SK-N-MC (cell line): ENCODE measurements around the gene ADARB2.

Source experiments
- DNase-seq: peaks from one replicate; pipeline ENCODE4 v3.0.0-alpha.2; 2011; ENCODE audit warnings: low read depth, low spot score
- H3K27ac ChIP-seq: fragments of 200-600 bp; sonication (generic); 2 replicates; pipeline ENCODE4 v1.5.1; 2016; ENCODE audit warnings: mixed run types
- H3K36me3 ChIP-seq: fragments of 200-600 bp; sonication (generic); 2 replicates; pipeline ENCODE4 v1.6.1; 2017; ENCODE audit warnings: antibody characterized with exemption, low read length, mixed read lengths; ENCODE audit not compliant: insufficient read depth
- H3K4me3 ChIP-seq: fragments of 200-600 bp; sonication (generic); 2 replicates; pipeline ENCODE4 v1.5.1; 2016
- H3K9ac ChIP-seq: fragments of 200-600 bp; sonication (generic); 2 replicates; pipeline ENCODE4 v1.8.0; 2017; ENCODE audit warnings: mixed run types, mixed read lengths; ENCODE audit not compliant: insufficient read length
- H3K9me3 ChIP-seq: fragments of 200-600 bp; sonication (generic); 2 replicates; pipeline ENCODE4 v1.6.1; 2017; ENCODE audit warnings: low read depth, mild to moderate bottlenecking, antibody characterized with exemption, low read length, moderate library complexity, mixed read lengths
- EZH2 ChIP-seq: fragments of 200-600 bp; sonication (generic); IDR thresholded peaks from one replicate; pipeline ENCODE4 v1.6.1; 2017; ENCODE audit warnings: antibody characterized with exemption
- FOXP2 ChIP-seq: optimal IDR thresholded peaks from 2 replicates; pipeline ENCODE3; 2011; ENCODE audit warnings: mild to moderate bottlenecking, moderate library complexity; ENCODE audit not compliant: insufficient read depth; ENCODE audit errors: extremely low read length, control extremely low read depth
- POLR2AphosphoS5 ChIP-seq: IDR thresholded peaks from 2 replicates; pipeline ENCODE4 v1.6.1; 2012; ENCODE audit warnings: mild to moderate bottlenecking, low read depth, low read length, borderline replicate concordance

ADARB2 gene

GRCh38 chr10:1380088-1380671 is 357.1 kb downstream of the ADARB2 start:
- Histone ChIP-seq H3K9me3 (no peaks in the 10 kb centered on the region), H3K36me3 (no peaks in the 10 kb centered on the region), H3K4me3 (no peak overlapping the region), H3K9ac (no peak overlapping the region), H3K27ac (no peak overlapping the region)
- DNase-seq: no peak
- TF ChIP-seq FOXP2 (no peak), POLR2AphosphoS5 (no peak), EZH2 (no peak)

GRCh38 chr10:1379601-1380000 is 357.7 kb downstream of the ADARB2 start:
- no peak overlapping the region for H3K27ac ChIP-seq
- no peaks in the 10 kb centered on the region for H3K36me3 ChIP-seq
- H3K9me3 ChIP-seq: no peaks in the 10 kb centered on the region
- TF ChIP-seq EZH2 (no peak), FOXP2 (no peak), POLR2AphosphoS5 (no peak)
- H3K9ac ChIP-seq: no peak overlapping the region
- no peak for DNase-seq
- no peak overlapping the region for H3K4me3 ChIP-seq

- TF ChIP-seq EZH2 (no peak), FOXP2 (no peak)
Observed at GRCh38 chr10:1378473-1378872, 358.9 kb downstream of the ADARB2 start.

GRCh38 chr10:1377740-1378397 is 359.5 kb downstream of the ADARB2 start:
- Histone ChIP-seq H3K36me3 (no peaks in the 10 kb centered on the region), H3K4me3 (no peak overlapping the region), H3K27ac (no peak overlapping the region), H3K9me3 (no peaks in the 10 kb centered on the region), H3K9ac (no peak overlapping the region)
- DNase-seq: no peak
- TF ChIP-seq POLR2AphosphoS5: no peak
- no peak for TF ChIP-seq FOXP2
- no peak for TF ChIP-seq EZH2

More at GRCh38 chr10:1378473-1378872, 358.9 kb downstream of the ADARB2 start:
- no peak overlapping the region for H3K4me3 ChIP-seq
- DNase-seq: no peak
- H3K9ac ChIP-seq: no peak overlapping the region
- no peaks in the 10 kb centered on the region for H3K36me3 ChIP-seq
- H3K9me3 ChIP-seq: no peaks in the 10 kb centered on the region
- no peak overlapping the region for H3K27ac ChIP-seq

- H3K9ac ChIP-seq: no peak overlapping the region
- no peaks in the 10 kb centered on the region for H3K36me3 ChIP-seq
- H3K4me3 ChIP-seq: no peak overlapping the region
- H3K9me3 ChIP-seq: no peaks in the 10 kb centered on the region
- DNase-seq: no peak
- TF ChIP-seq FOXP2 (no peak), POLR2AphosphoS5 (no peak), EZH2 (no peak)
- no peak overlapping the region for H3K27ac ChIP-seq
Observed at GRCh38 chr10:1377231-1377630, 360.1 kb downstream of the ADARB2 start.

- no peak overlapping the region for H3K27ac ChIP-seq
Observed at GRCh38 chr10:1376384-1376945, 360.9 kb downstream of the ADARB2 start.

GRCh38 chr10:1375346-1376170 is 361.8 kb downstream of the ADARB2 start:
- Histone ChIP-seq H3K36me3 (no peaks in the 10 kb centered on the region), H3K9ac (no peak overlapping the region), H3K4me3 (no peak overlapping the region), H3K9me3 (no peaks in the 10 kb centered on the region), H3K27ac (no peak overlapping the region)
- TF ChIP-seq EZH2 (no peak), FOXP2 (no peak), POLR2AphosphoS5 (no peak)
- DNase-seq: no peak

More at GRCh38 chr10:1376384-1376945, 360.9 kb downstream of the ADARB2 start:
- Histone ChIP-seq H3K9ac (no peak overlapping the region), H3K4me3 (no peak overlapping the region), H3K9me3 (no peaks in the 10 kb centered on the region), H3K36me3 (no peaks in the 10 kb centered on the region)
- DNase-seq: no peak
- TF ChIP-seq EZH2 (no peak), POLR2AphosphoS5 (no peak), FOXP2 (no peak)
